SK-N-SH treated with all-trans-retinoic acid at 6 μM for 48 hours (cell line): Measurements from ENCODE around the gene SLC16A10.
"Not testable (repeated sequence)": the region's sequence is repeated elsewhere in the genome, so short reads cannot be mapped to it uniquely, and the experiment has no call there.

Source experiments
- ATAC-seq: fragments of 200-7000 bp; cut with Tn5 transposase; 3 replicates; pipeline ENCODE4 v1.9.1; 2020; ENCODE audit warnings: mild to moderate bottlenecking, moderate library complexity
- BACH2 ChIP-seq: fragments of 250-450 bp; sonication (Bioruptor Pico); IDR thresholded peaks from 2 replicates; pipeline ENCODE4 v1.9.0; 2021; ENCODE audit warnings: mild to moderate bottlenecking, borderline replicate concordance
- CSDC2 ChIP-seq: fragments of 250-450 bp; sonication (Bioruptor Pico); IDR thresholded peaks from 2 replicates; pipeline ENCODE4 v1.5.0; 2020; ENCODE audit warnings: mild to moderate bottlenecking, moderate library complexity
- ESRRG ChIP-seq: fragments of 250-450 bp; sonication (Bioruptor Pico); IDR thresholded peaks from 2 replicates; pipeline ENCODE4 v1.6.1; 2021; ENCODE audit warnings: mild to moderate bottlenecking
- GLIS3 ChIP-seq: fragments of 250-450 bp; sonication (Bioruptor Pico); IDR thresholded peaks from 2 replicates; pipeline ENCODE4 v1.5.0; 2020; ENCODE audit warnings: mild to moderate bottlenecking, moderate library complexity
- ISL1 ChIP-seq: fragments of 250-450 bp; sonication (Bioruptor Pico); IDR thresholded peaks from 2 replicates; pipeline ENCODE4 v2.1.2; 2022; ENCODE audit warnings: mild to moderate bottlenecking, moderate library complexity
- OSR1 ChIP-seq: fragments of 250-450 bp; sonication (Bioruptor Pico); IDR thresholded peaks from 2 replicates; pipeline ENCODE4 v1.8.0; 2022; ENCODE audit warnings: moderate library complexity, mild to moderate bottlenecking, inconsistent platforms
- PPARA ChIP-seq: fragments of 250-450 bp; sonication (Bioruptor Pico); IDR thresholded peaks from 2 replicates; pipeline ENCODE4 v1.5.0; 2020; ENCODE audit warnings: mild to moderate bottlenecking, borderline replicate concordance
- RARB ChIP-seq: fragments of 250-450 bp; sonication (Bioruptor Pico); IDR thresholded peaks from 2 replicates; pipeline ENCODE4 v1.8.0; 2021; ENCODE audit warnings: mild to moderate bottlenecking, moderate library complexity
- SNAI2 ChIP-seq: fragments of 250-450 bp; sonication (Bioruptor Pico); IDR thresholded peaks from 2 replicates; pipeline ENCODE4 v1.5.0; 2020; ENCODE audit warnings: mild to moderate bottlenecking, moderate library complexity
- TCF4 ChIP-seq: fragments of 250-450 bp; sonication (Bioruptor Pico); IDR thresholded peaks from 2 replicates; pipeline ENCODE4 v1.8.0; 2021; ENCODE audit warnings: mild to moderate bottlenecking, moderate library complexity, borderline replicate concordance
- TOX ChIP-seq: fragments of 250-450 bp; sonication (Bioruptor Pico); IDR thresholded peaks from 2 replicates; pipeline ENCODE4 v1.8.0; 2021; ENCODE audit warnings: mild to moderate bottlenecking, moderate library complexity, borderline replicate concordance
- ZC3H10 ChIP-seq: fragments of 250-450 bp; sonication (Bioruptor Pico); IDR thresholded peaks from 2 replicates; pipeline ENCODE4 v1.5.1; 2021; ENCODE audit warnings: mild to moderate bottlenecking, moderate library complexity
- ZFP3 ChIP-seq: fragments of 250-450 bp; sonication (Bioruptor Pico); IDR thresholded peaks from 2 replicates; pipeline ENCODE4 v1.5.0; 2020; ENCODE audit warnings: mild to moderate bottlenecking, moderate library complexity
- ZNF70 ChIP-seq: fragments of 450-650 bp; formaldehyde crosslinking; IDR thresholded peaks from 2 replicates; pipeline ENCODE4 v1.5.0; 2020; ENCODE audit warnings: mild to moderate bottlenecking, moderate library complexity
- ZNF8 ChIP-seq: fragments of 450-650 bp; formaldehyde crosslinking; IDR thresholded peaks from 2 replicates; pipeline ENCODE4 v1.5.0; 2020; ENCODE audit warnings: mild to moderate bottlenecking, moderate library complexity
- TF ChIP-seq, protein P1 (sequence below): fragments of 250-450 bp; sonication (Bioruptor Pico); IDR thresholded peaks from 2 replicates; pipeline ENCODE4 v1.5.1; 2021; ENCODE audit warnings: mild to moderate bottlenecking, moderate library complexity
- TF ChIP-seq, protein P2 (sequence below): fragments of 250-450 bp; sonication (Bioruptor Pico); IDR thresholded peaks from 2 replicates; pipeline ENCODE4 v1.8.0; 2020; ENCODE audit warnings: mild to moderate bottlenecking, moderate library complexity, borderline replicate concordance
- TF ChIP-seq, protein P3 (sequence below): fragments of 250-450 bp; sonication (Bioruptor Pico); IDR thresholded peaks from 2 replicates; pipeline ENCODE4 v1.5.0; 2020; ENCODE audit warnings: mild to moderate bottlenecking, moderate library complexity

SLC16A10 gene

DNA sequence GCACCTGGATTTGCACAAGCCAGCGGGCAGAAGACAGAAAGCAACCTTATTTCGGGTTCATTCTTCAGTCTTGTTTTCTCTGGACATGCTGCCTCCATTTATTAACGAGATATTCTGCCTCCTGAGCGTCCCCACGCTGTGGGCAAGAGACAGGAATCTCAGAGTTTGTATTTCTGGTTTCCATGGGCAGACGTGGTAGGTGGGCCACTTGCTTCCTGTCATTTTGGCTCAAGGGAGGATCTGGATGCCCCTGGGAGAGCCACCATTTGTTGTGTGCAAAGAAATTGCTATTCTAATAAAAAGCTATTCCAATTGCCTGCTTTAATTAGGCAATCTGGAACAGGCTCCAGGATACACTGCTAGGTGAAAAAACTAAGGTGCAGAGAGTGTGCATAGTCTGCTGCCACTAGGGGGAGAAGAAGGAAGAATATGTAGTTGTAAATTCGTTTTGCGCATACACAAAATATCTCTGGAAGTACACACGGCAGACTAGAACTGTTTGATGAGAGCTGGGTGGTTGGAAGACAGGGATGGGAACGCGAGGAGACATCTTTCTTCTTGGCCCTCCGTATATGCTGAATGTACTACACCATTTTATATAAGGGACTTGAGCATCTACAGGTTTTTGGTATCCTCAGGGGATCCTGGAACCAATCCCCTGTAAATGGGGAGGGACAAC, 30.1 kb upstream of the SLC16A10 start:
- no peak for TF ChIP-seq BACH2 (CRISPR knock-in tag)
- TF ChIP-seq GLIS3 (CRISPR knock-in tag), result no peak
- TF ChIP-seq ZFP3 (CRISPR knock-in tag), result no peak
- TF ChIP-seq, protein P1, sequence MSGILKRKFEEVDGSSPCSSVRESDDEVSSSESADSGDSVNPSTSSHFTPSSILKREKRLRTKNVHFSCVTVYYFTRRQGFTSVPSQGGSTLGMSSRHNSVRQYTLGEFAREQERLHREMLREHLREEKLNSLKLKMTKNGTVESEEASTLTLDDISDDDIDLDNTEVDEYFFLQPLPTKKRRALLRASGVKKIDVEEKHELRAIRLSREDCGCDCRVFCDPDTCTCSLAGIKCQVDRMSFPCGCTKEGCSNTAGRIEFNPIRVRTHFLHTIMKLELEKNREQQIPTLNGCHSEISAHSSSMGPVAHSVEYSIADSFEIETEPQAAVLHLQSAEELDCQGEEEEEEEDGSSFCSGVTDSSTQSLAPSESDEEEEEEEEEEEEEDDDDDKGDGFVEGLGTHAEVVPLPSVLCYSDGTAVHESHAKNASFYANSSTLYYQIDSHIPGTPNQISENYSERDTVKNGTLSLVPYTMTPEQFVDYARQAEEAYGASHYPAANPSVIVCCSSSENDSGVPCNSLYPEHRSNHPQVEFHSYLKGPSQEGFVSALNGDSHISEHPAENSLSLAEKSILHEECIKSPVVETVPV (CRISPR knock-in tag), result no peak
- no peak for TF ChIP-seq ZNF70 (CRISPR knock-in tag)
- no peak for TF ChIP-seq TOX (CRISPR knock-in tag)
- TF ChIP-seq, protein P2, sequence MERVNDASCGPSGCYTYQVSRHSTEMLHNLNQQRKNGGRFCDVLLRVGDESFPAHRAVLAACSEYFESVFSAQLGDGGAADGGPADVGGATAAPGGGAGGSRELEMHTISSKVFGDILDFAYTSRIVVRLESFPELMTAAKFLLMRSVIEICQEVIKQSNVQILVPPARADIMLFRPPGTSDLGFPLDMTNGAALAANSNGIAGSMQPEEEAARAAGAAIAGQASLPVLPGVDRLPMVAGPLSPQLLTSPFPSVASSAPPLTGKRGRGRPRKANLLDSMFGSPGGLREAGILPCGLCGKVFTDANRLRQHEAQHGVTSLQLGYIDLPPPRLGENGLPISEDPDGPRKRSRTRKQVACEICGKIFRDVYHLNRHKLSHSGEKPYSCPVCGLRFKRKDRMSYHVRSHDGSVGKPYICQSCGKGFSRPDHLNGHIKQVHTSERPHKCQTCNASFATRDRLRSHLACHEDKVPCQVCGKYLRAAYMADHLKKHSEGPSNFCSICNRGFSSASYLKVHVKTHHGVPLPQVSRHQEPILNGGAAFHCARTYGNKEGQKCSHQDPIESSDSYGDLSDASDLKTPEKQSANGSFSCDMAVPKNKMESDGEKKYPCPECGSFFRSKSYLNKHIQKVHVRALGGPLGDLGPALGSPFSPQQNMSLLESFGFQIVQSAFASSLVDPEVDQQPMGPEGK (CRISPR knock-in tag), result no peak
- no peak for TF ChIP-seq CSDC2 (CRISPR knock-in tag)
- no peak for TF ChIP-seq PPARA (CRISPR knock-in tag)
- no peak for TF ChIP-seq RARB
- no peak for TF ChIP-seq ZC3H10
- TF ChIP-seq ZNF8, result no peak
- TF ChIP-seq ESRRG (CRISPR knock-in tag), result no peak
- no peak for TF ChIP-seq SNAI2 (CRISPR knock-in tag)
- no peak for TF ChIP-seq OSR1 (CRISPR knock-in tag)
- no peak for TF ChIP-seq ISL1
- ATAC-seq, result peak; percentile 98

DNA sequence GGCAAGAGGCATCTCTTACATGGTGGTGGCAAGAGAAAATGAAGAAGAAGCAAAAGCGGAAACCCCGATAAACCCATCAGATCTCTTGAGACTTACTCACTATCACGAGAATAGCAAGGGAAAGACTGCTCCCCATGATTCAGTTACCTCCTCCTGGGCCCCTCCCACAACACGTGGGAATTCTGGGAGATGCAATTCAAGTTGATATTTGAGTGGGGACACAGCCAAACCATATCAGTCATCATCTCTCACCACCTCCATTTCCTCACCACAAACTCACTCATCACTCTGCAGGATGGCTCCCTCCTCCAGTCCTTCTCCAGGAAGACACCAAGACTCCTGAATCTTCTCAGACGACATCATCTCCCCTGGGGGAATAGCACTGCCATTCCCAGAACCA, 25.8 kb upstream of the SLC16A10 start:
- ATAC-seq, result no peak
- TF ChIP-seq ZNF70 (CRISPR knock-in tag) (no peak), CSDC2 (CRISPR knock-in tag) (no peak), ISL1 (no peak), PPARA (CRISPR knock-in tag) (no peak)
- TF ChIP-seq, protein P3, sequence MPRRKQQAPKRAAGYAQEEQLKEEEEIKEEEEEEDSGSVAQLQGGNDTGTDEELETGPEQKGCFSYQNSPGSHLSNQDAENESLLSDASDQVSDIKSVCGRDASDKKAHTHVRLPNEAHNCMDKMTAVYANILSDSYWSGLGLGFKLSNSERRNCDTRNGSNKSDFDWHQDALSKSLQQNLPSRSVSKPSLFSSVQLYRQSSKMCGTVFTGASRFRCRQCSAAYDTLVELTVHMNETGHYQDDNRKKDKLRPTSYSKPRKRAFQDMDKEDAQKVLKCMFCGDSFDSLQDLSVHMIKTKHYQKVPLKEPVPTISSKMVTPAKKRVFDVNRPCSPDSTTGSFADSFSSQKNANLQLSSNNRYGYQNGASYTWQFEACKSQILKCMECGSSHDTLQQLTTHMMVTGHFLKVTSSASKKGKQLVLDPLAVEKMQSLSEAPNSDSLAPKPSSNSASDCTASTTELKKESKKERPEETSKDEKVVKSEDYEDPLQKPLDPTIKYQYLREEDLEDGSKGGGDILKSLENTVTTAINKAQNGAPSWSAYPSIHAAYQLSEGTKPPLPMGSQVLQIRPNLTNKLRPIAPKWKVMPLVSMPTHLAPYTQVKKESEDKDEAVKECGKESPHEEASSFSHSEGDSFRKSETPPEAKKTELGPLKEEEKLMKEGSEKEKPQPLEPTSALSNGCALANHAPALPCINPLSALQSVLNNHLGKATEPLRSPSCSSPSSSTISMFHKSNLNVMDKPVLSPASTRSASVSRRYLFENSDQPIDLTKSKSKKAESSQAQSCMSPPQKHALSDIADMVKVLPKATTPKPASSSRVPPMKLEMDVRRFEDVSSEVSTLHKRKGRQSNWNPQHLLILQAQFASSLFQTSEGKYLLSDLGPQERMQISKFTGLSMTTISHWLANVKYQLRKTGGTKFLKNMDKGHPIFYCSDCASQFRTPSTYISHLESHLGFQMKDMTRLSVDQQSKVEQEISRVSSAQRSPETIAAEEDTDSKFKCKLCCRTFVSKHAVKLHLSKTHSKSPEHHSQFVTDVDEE (CRISPR knock-in tag), result no peak

GRCh38 chr6:111061985-111062384, 25.3 kb upstream of the SLC16A10 start:
- ATAC-seq, result not testable (repeated sequence)

- ATAC-seq, result not testable (repeated sequence)
Measured at GRCh38 chr6:111062860-111063259, 24.4 kb upstream of the SLC16A10 start.

- no peak for ATAC-seq
- TF ChIP-seq TCF4 (CRISPR knock-in tag) (no peak), ZNF8 (no peak)
Measured at GRCh38 chr6:111068109-111068865, 19.0 kb upstream of the SLC16A10 start.

DNA sequence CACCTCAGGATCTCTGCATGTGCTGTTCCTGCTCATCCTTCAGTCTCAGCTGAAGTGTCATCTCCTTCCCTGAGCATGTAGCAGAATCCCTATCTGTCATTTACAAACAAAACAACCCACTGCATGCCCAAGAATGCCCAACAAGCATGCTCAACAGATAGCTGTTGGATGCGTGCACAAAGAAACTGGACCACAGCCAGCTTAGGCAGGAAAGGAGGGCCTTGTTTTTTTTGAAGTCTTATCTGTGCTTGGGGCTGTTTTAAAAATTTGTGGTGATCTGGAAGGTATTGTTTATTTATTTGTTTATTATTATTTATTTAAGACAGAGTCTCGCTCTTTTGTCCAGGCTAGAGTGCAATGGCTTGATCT, 18.5 kb upstream of the SLC16A10 start:
- no peak for TF ChIP-seq OSR1 (CRISPR knock-in tag)
- ATAC-seq, result no peak
